Myocyte (in vitro differentiated cells): ENCODE data around the gene PARN. TPM values are rescaled to one million over a fixed set of nuclear protein-coding genes. Genes with fewer than 3 reads are reported as not detected.

Experiments
- DNase-seq: peaks from one replicate; pipeline ENCODE4 v3.0.0-alpha.2; 2012; ENCODE audit warnings: low read depth
- total RNA-seq: library from RNA; depleted of rRNA; stranded (reverse); fragments of >200 nt; gene quantifications from 2 replicates; pipeline ENCODE4 v1.2.3, GENCODE V29; 2014

Gene PARN
- total RNA-seq, 1 donor from 2014 or later = 33.3 TPM

GRCh38 chr16:14501331-14502255 is 128.5 kb downstream of the PARN start:
- peak; percentile 99 for DNase-seq

DNA sequence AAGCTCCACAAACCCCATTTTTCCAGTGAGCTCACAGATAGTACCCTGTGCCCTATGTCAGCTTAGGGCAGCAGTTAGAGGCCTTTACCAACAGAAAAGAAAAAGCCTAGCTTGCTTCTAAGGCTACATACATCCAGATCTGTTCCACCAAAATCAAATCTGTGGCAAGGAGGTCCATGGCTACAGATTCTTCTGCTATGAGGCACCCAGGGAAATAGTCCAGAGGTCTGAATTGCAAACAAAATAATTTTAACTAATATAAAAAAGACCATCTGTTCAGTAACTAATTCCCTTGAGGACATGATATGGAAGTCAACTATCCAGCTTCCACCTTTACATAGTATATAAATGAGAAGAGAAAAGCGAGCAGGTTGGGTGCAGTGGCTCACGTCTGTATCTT is 129.3 kb downstream of the PARN start:
- DNase-seq = no peak

GRCh38 chr16:14499110-14499509 is 130.9 kb downstream of the PARN start:
- no peak for DNase-seq

GRCh38 chr16:14497245-14498082 is 132.6 kb downstream of the PARN start:
- DNase-seq = no peak

DNA sequence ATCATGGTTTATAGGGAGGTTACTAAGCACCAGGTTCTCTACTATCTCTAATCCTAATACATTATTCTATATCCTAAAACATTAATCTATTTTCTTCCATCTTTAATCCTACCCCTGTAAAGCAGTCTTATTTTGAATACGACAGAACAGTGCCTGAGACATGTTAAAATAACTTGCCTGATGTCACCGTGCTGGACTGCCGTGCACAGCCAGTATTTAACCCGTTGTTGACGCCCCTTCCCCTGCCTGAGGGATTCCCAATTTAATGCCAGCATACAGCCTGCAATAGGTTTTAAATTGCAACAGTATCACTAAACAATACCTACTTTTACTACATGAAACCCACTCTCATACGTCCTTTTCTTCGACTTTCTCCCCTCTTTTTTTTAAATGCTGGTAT is 133.3 kb downstream of the PARN start:
- peak; percentile 54 for DNase-seq

DNA sequence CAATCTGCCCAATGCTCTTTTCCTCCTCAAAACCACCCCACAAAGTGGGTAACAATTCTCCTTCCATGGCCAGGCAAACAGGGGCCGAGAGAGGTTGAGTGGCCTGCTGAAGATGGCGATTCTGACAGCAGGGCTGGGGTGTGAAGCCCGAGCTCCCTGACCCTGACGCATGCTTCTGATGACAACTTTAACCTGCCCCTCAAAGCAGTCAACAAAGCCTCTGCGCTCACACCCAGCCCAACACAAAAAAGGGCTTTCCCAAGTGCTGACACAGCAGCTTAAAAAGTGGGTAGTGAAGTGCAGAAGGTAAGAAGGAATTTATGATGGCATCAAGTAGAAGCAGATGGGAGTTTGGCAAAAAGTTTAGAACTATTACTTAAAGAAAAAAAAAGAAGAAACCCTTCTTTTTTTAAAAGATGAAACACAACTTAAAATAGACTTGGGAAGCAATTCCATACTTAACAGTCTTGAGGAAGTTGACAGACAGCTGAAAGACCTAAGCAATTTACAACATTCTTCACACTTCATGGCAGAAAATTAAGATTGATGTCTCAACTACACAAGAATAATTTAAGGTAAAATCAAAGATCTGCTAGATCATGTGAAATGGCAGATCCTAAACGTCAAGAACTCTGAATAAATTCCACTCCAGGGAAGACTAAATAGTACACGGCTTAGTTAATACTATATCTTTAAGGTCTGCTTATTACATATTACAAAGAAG is 133.9 kb downstream of the PARN start:
- no peak for DNase-seq

DNA sequence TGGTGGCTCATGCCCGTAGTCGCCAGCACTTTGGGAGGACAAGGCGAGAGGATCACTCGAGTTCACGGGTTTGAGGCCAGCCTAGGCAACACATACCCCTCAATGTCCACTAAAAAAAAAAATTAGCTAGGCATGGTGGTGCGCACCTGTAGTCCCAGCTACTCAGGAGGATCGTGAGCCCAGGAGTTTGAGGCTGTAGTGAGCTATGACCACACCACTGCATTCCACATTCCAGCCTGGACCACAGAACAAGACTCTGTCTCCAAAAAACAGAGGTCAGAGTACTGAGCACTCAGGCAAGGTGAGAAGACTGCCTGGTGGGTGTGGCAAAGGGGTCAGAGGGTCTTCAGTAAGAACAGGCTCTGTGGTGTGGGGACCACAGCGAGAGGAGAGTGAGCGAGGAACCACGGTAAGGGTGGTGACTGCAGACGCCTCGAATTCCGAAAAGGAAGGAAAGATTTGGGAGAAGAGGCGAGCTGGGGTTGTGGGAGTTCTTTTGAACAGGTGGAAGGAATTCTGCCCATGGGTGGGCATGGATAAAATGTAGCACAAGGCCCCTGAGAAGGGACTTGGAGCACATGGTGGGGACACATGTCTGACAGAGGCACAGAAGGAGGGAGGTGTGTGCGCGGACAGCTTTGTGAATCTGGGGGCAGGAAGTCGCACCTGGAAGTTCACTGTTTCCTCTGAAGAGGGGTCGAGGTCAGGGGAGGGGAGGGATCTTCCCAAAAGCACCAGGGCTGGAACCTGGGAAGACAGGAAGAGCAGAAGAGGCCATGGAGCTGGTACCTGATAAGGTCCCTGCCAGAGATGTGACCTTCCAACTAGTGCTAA is 134.6 kb downstream of the PARN start:
- DNase-seq = no peak

- no peak for DNase-seq
These were observed 135.6 kb downstream of the PARN start for GRCh38 chr16:14494396-14494966.

- no peak for DNase-seq
These were observed 136.3 kb downstream of the PARN start for GRCh38 chr16:14493791-14494190.

GRCh38 chr16:14492614-14493013 is 137.4 kb downstream of the PARN start:
- DNase-seq = no peak

DNA sequence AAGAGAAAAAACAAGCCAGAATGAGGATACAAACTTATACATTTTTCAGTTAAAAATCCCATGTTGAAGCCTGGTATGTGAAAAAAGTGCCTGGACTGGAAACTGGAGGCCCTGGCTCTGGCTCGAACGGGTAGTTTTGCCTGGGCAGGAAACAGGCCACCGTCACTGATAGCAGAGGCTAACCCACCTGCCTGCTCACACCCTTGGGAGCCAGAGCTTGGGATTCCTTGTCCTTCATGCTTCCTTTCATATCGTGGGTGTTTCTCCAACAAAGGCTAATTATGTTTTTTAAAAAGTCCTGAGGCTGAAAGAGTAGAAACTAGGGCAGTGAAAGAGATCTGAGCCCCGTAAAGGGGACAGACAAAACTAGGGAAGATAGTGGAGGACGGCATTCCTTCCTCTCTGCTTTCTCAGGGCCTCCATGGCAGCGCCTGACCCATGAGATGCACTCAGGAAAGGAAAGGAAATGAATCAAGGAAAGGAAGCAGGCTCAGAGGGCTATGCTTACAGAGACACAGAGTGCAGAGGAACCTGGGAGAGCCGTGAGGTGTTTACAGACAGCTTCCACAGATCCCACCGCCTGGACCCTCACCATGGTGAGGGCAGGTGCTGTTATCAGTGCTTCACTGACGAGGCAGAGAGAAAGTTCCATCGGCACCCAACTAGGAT is 138.1 kb downstream of the PARN start:
- DNase-seq = no peak

- no peak for DNase-seq
These were observed 139.8 kb downstream of the PARN start for GRCh38 chr16:14490235-14490634.

DNA sequence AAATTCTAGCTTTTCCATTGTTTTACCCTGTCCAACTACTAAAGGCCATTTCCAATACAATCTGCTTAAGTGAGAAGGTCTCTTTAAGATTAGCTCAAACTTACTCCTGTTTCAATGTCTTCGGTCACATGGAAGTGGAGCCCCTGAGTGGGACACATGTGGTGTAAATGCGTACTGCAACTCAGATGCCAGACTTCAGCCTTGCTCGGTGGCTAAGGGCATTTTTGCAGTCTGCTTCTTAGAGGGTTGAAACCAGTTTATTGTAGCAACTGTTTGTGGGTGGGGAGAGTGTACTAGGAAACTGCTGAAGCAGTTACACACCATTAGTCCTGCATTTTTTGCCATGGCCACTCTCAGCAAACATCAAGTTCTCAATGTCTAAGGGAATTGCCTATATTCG is 140.6 kb downstream of the PARN start:
- DNase-seq = peak; percentile 88

DNA sequence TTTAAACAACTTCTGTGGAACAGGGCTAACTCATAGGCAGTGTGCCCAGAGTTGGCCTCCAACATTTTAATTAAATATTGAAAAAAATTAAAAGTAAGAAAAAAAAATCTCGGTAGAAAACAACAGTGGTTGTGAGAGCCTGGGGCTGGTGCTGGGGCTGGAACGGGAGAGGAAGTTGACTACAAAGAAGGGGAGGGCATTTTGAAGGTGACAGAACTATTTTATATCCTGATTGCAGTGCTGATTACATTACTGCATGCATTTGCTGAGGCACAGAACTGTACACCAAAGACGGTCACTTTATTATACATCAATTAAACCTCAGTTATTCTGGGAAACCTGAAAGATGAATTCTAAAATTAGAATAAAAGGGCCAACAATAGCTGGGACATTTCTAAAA is 142.5 kb downstream of the PARN start:
- no peak for DNase-seq

DNA sequence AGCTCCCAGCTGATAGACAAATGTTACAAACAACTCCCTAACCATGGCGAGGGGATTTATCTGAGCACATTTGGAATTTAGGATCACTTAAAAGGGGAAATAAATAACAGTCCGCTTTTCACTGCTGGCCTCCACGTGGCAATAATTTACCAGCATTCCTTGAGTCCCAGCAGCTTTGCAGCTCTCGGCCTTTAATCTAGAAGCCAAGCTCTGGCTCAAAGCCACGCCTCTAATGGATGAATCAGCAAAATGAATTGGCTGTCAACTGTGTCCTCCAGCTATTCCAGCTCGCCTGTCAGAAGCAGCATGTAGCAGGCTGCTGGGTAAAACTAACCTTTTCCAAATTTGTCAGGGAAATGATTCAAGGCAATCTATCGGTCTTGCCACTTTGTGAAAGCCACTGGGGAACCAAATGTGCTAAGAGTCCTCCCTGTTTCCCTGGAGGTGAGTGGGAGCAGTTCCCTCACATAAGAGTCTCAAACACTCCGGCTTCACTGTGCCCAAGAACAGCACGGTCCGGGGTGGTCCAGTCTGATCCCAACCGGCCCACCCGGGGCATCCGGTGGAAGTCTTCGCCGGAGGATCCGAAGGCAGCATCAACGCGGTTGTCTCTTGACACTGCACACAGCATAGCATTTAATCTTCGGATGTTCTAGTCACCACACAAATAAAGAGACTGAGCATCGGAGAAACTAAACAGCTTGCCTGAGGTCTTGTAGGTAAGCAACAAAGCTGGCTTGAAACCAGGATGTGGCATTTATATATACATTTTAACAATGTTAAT is 143.3 kb downstream of the PARN start:
- peak; percentile 94 for DNase-seq

DNA sequence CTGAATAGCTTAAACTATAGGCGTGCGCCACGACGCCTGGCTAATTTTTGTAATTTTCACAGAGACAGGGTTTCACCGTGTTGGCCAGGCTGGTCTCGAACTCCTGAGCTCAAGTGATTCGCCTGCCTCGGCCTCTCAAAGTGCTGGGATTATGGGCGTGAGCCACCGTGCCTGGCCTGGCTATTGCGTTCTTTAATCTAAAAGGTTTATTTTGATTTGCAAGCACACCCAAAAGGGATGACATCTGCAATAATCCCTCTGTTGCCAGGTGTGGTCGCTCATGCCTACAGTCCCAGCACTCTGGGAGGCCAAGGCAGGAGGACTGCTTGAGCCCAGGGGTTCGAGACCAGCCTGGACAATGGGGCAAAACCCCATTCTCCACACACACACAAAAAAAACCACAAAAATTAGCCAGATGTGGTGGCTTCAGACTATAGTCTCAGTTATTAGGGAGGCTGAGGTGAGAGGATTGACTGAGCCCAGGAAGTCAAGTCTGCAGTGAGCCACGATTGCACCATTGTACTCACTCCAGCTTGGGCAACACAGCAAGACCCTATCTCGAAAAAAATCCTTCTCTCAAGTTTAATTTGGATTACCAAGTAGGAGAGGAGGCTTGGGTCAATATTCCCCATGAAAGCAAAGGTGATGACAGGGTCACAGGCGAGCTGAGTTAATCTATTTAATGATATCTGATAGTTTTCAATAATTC is 144.1 kb downstream of the PARN start:
- no peak for DNase-seq

DNA sequence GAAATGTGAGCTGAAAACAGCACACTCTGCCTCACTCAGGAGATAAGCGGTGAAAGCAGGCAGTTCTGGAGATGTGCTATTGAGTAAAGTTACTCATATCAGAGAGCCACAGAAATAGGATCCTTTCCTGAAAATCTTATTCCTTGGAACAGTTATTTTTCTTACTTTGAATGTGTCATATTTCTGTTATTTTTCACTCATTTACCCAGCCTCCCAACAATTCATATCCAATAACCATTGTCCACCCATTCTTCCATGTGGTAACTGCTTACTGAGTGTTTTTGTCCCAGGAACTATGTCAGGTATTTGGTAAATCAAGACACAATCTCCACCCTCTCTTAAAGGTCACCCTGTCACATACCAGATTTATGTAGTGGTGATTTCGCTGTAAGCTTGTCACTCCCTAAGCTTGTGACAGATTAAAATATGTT is 144.9 kb downstream of the PARN start:
- no peak for DNase-seq

DNA sequence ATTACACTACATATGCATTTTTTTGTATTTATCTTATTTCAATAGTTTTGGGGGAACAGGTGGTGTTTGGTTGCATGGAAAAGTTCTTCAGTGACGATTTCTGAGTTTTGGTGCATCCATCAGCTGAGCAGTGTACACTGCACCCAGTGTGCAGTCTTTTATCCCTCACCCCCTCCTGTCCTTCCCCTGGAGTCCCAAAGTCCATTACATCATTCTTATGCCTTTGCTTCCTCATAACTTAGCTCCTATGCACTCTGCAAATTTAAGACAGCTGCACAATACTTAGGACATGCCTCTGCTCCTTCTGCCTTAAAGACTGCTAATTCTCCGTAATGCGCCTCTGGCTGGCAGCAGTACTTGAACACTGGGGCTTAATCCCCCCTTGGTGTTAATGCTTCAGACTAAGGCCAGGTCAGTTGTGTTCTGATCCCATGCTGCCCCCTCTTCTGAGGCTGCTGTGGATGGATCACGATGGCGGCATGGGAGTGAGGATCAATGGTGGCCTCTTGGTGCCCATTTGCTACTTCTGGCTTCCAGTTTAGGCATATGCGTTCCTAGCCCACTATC is 146.2 kb downstream of the PARN start:
- no peak for DNase-seq
